GM23248 (cell line): ENCODE measurements around the gene FBN1. TPM values are rescaled to one million over a fixed set of nuclear protein-coding genes. Genes with fewer than 3 reads are reported as not detected.

ENCODE experiments used
- DNase-seq: peaks from one replicate; pipeline ENCODE4 v3.0.0-alpha.2; 2015
- H2AFZ ChIP-seq: fragments of 200-600 bp; sonication (generic); 2 replicates; pipeline ENCODE4 v1.6.1; 2016; ENCODE audit warnings: antibody characterized with exemption
- H3F3A ChIP-seq: fragments of 200-600 bp; sonication (generic); 2 replicates; pipeline ENCODE4 v1.6.1; 2016; ENCODE audit warnings: mild to moderate bottlenecking, antibody characterized with exemption, mixed run types; ENCODE audit not compliant: insufficient read depth
- H3K27ac ChIP-seq: fragments of 200-600 bp; sonication (generic); 2 replicates; pipeline ENCODE4 v1.5.1; 2016; ENCODE audit warnings: mild to moderate bottlenecking
- H3K27me3 ChIP-seq: fragments of 200-600 bp; sonication (generic); replicated peaks from 2 replicates; pipeline ENCODE4 v1.6.1; 2016; ENCODE audit warnings: mild to moderate bottlenecking; ENCODE audit not compliant: insufficient read depth
- H3K36me3 ChIP-seq: fragments of 200-600 bp; sonication (generic); 2 replicates; pipeline ENCODE4 v1.6.1; 2016; ENCODE audit warnings: low read depth, mild to moderate bottlenecking
- H3K4me1 ChIP-seq: fragments of 200-600 bp; sonication (generic); 2 replicates; pipeline ENCODE4 v1.6.1; 2016; ENCODE audit warnings: mild to moderate bottlenecking; ENCODE audit not compliant: insufficient read depth
- H3K4me2 ChIP-seq: fragments of 200-600 bp; sonication (generic); one replicate; pipeline ENCODE4 v1.6.1; 2016; ENCODE audit warnings: mild to moderate bottlenecking; ENCODE audit not compliant: unreplicated experiment
- H3K4me3 ChIP-seq: fragments of 200-600 bp; sonication (generic); 2 replicates; pipeline ENCODE4 v1.5.1; 2016; ENCODE audit warnings: mild to moderate bottlenecking
- H3K79me2 ChIP-seq: fragments of 200-600 bp; sonication (generic); 2 replicates; pipeline ENCODE4 v1.6.1; 2016; ENCODE audit warnings: mild to moderate bottlenecking; ENCODE audit not compliant: insufficient read depth
- H3K9ac ChIP-seq: fragments of 200-600 bp; sonication (generic); 2 replicates; pipeline ENCODE4 v1.6.1; 2016; ENCODE audit warnings: mild to moderate bottlenecking
- H3K9me2 ChIP-seq: fragments of 200-600 bp; sonication (generic); 2 replicates; pipeline ENCODE4 v1.6.1; 2016; ENCODE audit warnings: mixed run types, mild to moderate bottlenecking, moderate library complexity; ENCODE audit not compliant: insufficient read depth
- H3K9me3 ChIP-seq: fragments of 200-600 bp; sonication (generic); one replicate; pipeline ENCODE4 v1.6.1; 2017; ENCODE audit warnings: low read depth
- H4K20me1 ChIP-seq: fragments of 200-600 bp; sonication (generic); 2 replicates; pipeline ENCODE4 v1.6.0; 2016; ENCODE audit not compliant: insufficient read depth
- EZH2 ChIP-seq: fragments of 200-600 bp; sonication (generic); IDR thresholded peaks from 2 replicates; pipeline ENCODE4 v1.6.1; 2018; ENCODE audit warnings: antibody characterized with exemption, mild to moderate bottlenecking; ENCODE audit not compliant: insufficient read depth, poor library complexity, severe bottlenecking
- EZH2phosphoT487 ChIP-seq: fragments of 200-600 bp; sonication (generic); IDR thresholded peaks from 2 replicates; pipeline ENCODE4 v1.6.1; 2018; ENCODE audit warnings: antibody characterized with exemption, moderate library complexity, mild to moderate bottlenecking, low read depth; ENCODE audit not compliant: insufficient read depth
- WGBS, 2 experiments: methylation state at CpG; one replicate each; pipeline ENCODE4 v1.1.6; 2015 to 2017; ENCODE audit warnings: low lambda C conversion rate in 2 of 2, low coverage in 1 of 2; ENCODE audit errors: missing lambda C conversion rate in 2 of 2; 5-methylcytosine and 5-hydroxymethylcytosine counted together
- in situ Hi-C: fragments of 300-500 bp; cut with MboI; formaldehyde crosslinking; loops from 2 replicates; pipeline ENCODE4 v1.15.0; 2020
- polyA plus RNA-seq: library from polyadenylated mRNA; unstranded; fragments of >200 nt; fragmentation: Nextera tagmentation; extraction: Ambion mirVana; gene quantifications from 2 replicates; pipeline ENCODE4 v1.2.1, GENCODE V29; 2016
- total RNA-seq: library from RNA; depleted of rRNA; stranded (reverse); fragments of >200 nt; shearing (Covaris generic); gene quantifications from 2 replicates; pipeline ENCODE4 v1.2.3, GENCODE V29; 2014

The FBN1 gene
- total and polyA plus RNA-seq, 2 experiments from 2014 or later = 374 to 1,478 TPM

GRCh38 chr15:48397841-48398240, 247.7 kb downstream of the FBN1 start:
- H3K4me1 ChIP-seq = peaks cover 60% of the 10 kb centered on the region
- 60 to 61% methylated on average over 5 of the region's 5 CpGs for WGBS, 2 experiments
- no peaks in the 10 kb centered on the region for H3K36me3 ChIP-seq
- no peaks in the 10 kb centered on the region for H3K9me3 ChIP-seq
- H4K20me1 ChIP-seq = no peaks in the 10 kb centered on the region
- H3K9ac ChIP-seq = no peak overlapping the region
- DNase-seq = peak; percentile 43
- no peak overlapping the region for H3K4me3 ChIP-seq
- in situ Hi-C loops = no loop called here
- no peaks in the 10 kb centered on the region for H3K27me3 ChIP-seq
- H3K9me2 ChIP-seq = no peaks in the 10 kb centered on the region
- peak overlapping the region; percentile 45 for H3K27ac ChIP-seq
- H3F3A ChIP-seq = peaks cover 88% of the 10 kb centered on the region
- no peak overlapping the region for H3K4me2 ChIP-seq
- no peak overlapping the region for H2AFZ ChIP-seq
- no peak for TF ChIP-seq EZH2phosphoT487
- no peak for TF ChIP-seq EZH2
- no peaks in the 10 kb centered on the region for H3K79me2 ChIP-seq

DNA sequence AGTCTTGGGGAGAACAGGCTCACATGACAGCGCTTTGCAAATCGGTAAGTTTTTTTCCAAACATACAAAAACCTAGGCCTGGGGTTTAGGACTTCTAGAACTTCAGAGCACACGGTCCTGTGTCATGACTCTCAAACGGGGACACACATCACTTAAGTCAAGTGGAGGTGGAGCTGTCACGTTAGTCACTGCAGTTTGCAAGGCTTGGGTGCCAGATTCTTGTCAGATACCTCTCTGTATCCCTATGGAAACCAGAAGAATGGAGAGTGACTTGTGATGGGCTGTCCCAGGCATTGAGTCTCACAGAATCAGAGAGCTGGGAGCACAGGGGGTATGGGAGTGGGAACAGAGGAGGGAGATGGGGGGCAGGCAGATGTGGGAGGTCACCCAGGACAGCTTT, 249.5 kb downstream of the FBN1 start:
- DNase-seq = no peak
- Histone ChIP-seq H3K9ac (peak overlapping the region; percentile 83), H4K20me1 (no peaks in the 10 kb centered on the region), H3K9me2 (no peaks in the 10 kb centered on the region), H3K27me3 (no peaks in the 10 kb centered on the region), H3K27ac (peak overlapping the region; percentile 91), H3K9me3 (no peaks in the 10 kb centered on the region), H3K4me3 (peak overlapping the region; percentile 22; the same call in 1 of the 2 replicates), H3K36me3 (no peaks in the 10 kb centered on the region), H3K79me2 (no peaks in the 10 kb centered on the region), H2AFZ (no peak overlapping the region), H3F3A (peaks cover 80% of the 10 kb centered on the region), H3K4me2 (peak overlapping the region; percentile 72), H3K4me1 (peaks cover 74% of the 10 kb centered on the region)
- no peak for TF ChIP-seq EZH2
- no peak for TF ChIP-seq EZH2phosphoT487
- WGBS, 2 experiments = 1 to 2% methylated on average over 5 of the region's 5 CpGs
- in situ Hi-C loops = no loop called here

GRCh38 chr15:48395521-48396011, 249.9 kb downstream of the FBN1 start:
- H3K9me3 ChIP-seq = no peaks in the 10 kb centered on the region
- H3K27ac ChIP-seq = peak overlapping the region; percentile 91
- H3K79me2 ChIP-seq = no peaks in the 10 kb centered on the region
- in situ Hi-C loops = no loop called here
- H3K4me2 ChIP-seq = peak overlapping the region; percentile 72
- 0 out of 2 replicates have a peak overlapping the region, but pooled peaks have one; percentile 22 for H3K4me3 ChIP-seq
- H3K9me2 ChIP-seq = no peaks in the 10 kb centered on the region
- peak; percentile 99 for DNase-seq
- H4K20me1 ChIP-seq = no peaks in the 10 kb centered on the region
- H2AFZ ChIP-seq = no peak overlapping the region
- H3K27me3 ChIP-seq = no peaks in the 10 kb centered on the region
- no peaks in the 10 kb centered on the region for H3K36me3 ChIP-seq
- H3F3A ChIP-seq = peaks cover 80% of the 10 kb centered on the region
- 2 to 3% methylated on average over 5 of the region's 5 CpGs for WGBS, 2 experiments
- peaks cover 74% of the 10 kb centered on the region for H3K4me1 ChIP-seq
- TF ChIP-seq EZH2phosphoT487 = 0 out of 2 replicates have a peak, but pooled peaks have one; percentile 40
- no peak for TF ChIP-seq EZH2
- H3K9ac ChIP-seq = peak overlapping the region; percentile 83

DNA sequence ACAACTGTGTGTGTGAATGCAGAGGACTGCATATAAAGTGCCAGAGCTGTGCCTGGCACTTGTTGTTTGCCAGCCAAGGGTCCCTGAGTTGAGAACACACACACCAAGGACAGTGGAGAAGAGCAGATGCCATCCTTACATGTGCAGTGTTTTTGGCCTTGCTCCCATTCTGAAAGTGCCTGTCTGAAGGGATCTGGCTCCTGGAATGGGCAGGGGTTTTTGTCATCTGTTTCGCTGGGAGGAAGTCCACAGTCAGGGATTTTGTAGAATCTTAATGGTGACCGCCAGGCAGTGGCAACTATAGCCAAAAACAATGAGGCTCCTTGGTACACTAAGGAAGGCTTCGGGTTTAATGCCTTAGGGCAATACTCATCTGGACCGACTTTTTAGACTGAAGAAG, 250.5 kb downstream of the FBN1 start:
- peak overlapping the region; percentile 13 for H3K4me2 ChIP-seq
- 19% methylated on average over 4 of the region's 4 CpGs for WGBS, 2 experiments

More for the DNA sequence above, 250.5 kb downstream of the FBN1 start:
- H3K4me3 ChIP-seq = no peak overlapping the region
- DNase-seq = no peak
- TF ChIP-seq EZH2 (no peak), EZH2phosphoT487 (no peak)
- H3K36me3 ChIP-seq = no peaks in the 10 kb centered on the region
- H3K79me2 ChIP-seq = no peaks in the 10 kb centered on the region
- peak overlapping the region; percentile 91 for H3K27ac ChIP-seq
- no peaks in the 10 kb centered on the region for H3K9me3 ChIP-seq
- H4K20me1 ChIP-seq = no peaks in the 10 kb centered on the region
- H3K9ac ChIP-seq = peak overlapping the region; percentile 83
- H3K9me2 ChIP-seq = no peaks in the 10 kb centered on the region
- no peak overlapping the region for H2AFZ ChIP-seq
- in situ Hi-C loops = no loop called here
- peaks cover 74% of the 10 kb centered on the region for H3K4me1 ChIP-seq
- no peaks in the 10 kb centered on the region for H3K27me3 ChIP-seq
- H3F3A ChIP-seq = peaks cover 80% of the 10 kb centered on the region
